Measurements from ENCODE around the gene GPHN.
"Not testable (repeated sequence)": the region's sequence is repeated elsewhere in the genome, so short reads cannot be mapped to it uniquely, and the experiment has no call there.

Gene GPHN

DNA sequence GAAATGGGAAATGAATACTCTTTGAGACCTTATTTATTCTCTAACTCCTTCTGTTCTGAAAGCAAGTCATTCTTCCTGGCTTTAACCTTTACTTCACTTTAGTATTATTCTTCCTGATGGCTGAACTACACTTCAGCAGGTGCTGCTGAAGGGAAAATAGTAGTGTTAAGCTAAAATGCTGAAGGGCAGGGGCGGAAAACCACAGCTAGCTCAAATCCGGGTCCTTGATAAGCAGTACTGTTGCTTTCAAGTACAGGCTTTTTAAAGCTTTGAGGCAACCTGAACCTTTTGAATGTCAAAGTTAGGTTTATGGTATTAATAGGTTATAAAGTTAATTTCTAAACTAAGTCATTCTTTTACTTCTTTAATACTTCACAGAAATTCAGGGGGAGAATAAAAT, 11.0 kb upstream of the GPHN start:
- no peak for DNase-seq
- intact Hi-C loops (cut with DNase I): no loop called here

DNA sequence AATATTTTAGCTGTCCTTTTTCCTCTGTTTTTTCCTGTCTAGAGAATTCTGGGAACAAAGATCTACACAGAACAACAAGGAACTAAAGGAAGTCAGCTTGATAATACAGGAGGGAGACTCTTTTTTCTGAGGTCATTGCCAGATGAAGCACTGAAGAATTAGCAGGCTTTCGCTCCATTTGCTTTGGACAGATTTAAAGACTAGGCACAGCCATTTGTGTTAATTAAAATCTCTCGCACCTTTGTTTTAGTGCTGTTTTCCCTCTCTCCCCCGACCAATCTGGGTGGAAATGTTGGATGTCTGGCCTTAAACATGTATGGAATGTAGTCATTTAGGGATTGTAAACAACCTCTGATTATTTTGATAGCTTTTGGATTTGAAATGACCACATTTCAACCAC, 9.6 kb upstream of the GPHN start:
- DNase-seq: no peak
- intact Hi-C loops (cut with DNase I): no loop called here

DNA sequence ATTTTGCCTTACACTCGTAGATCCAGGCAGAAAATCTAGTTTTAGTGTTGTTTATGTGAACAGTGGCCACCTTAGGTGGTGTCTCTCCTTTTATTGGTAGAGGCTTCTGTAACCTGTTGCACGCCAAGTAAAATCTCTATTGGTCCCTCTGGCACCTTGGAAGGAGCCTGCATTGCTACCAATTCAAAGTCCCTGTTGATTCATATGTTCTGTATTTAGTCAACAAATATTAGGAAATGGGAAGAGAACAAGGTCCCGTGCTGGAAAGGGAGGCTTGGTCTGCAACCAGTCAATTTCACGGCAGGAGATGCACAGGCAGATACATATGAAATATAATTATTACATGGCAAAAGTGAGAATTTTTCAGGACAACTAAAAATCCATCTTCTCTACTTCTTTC, 6.4 kb upstream of the GPHN start:
- intact Hi-C loops (cut with DNase I): no loop called here
- DNase-seq: no peak

DNA sequence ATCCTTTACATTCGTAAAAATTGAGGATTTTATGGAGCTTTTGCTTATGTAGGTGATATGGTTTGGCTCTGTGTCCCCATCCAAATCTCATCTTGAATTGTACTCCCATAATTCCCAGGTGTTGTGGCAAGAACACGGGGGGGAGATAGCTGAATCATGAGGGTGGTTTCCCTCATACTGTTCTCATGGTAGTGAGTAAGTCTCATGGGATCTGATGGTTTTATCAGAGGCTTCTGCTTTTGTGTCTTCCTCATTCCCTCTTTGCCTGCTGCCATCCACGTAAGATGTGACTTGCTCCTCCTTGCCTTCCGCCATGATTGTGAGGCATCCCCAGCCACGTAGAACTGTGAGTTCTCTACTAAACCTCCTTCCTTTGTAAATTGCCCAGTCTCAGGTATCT, 5.1 kb upstream of the GPHN start:
- DNase-seq; intact Hi-C loops (cut with DNase I): not testable (repeated sequence)

DNA sequence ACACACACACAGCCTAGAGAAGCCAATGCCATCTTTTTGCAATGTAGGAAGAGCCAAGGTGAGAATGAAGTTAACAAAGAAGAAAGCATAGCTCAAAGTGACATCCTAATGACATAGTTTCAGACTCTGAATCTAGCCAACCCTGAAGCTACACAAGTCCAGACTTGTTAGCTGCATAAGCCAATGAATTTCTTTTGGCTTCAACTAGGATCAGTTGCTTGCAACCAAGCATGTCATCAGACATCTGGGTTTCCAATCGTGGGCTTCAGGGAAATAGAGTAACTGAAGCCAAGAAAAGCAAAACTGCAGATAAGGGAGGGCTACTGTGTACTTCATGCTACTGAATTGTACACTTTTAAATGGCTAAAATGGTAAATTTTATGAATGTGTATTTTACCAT, 4.4 kb upstream of the GPHN start:
- intact Hi-C loops (cut with DNase I): no loop called here
- DNase-seq: no peak

DNA sequence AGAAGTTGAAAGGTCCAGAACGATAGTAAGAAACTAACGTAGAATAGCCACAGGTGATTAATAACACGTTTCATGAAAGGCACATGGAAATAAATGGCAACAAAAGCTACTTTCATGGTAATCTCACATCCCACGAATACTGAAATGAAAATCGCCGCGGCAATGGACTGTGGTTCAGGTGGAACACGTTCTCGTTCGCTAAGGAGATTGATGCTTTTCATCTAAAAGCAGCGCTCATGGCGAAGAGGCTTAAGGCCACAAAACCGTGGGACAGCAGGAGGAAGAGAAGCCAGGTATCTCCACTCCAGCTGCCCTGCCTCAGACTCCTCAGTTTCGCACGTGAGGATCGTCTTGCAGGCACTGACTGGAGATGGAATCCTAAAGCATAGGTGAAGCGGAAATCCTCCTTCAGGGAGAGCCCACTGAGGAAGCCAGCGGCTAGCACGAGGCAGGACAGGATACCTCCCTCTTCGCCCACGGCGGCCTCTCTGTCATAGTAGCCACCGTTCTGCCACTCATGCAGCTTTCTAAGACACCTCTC, 696 bp upstream of the GPHN start:
- peak in 3 of 42 donors; percentile 6 to 27 (median 22) for DNase-seq
- intact Hi-C loops (cut with DNase I): loop anchor here (5.0 kb wide), 1 partner anchor 735 kb away; the partner anchor contains the start of gene PALS1

DNA sequence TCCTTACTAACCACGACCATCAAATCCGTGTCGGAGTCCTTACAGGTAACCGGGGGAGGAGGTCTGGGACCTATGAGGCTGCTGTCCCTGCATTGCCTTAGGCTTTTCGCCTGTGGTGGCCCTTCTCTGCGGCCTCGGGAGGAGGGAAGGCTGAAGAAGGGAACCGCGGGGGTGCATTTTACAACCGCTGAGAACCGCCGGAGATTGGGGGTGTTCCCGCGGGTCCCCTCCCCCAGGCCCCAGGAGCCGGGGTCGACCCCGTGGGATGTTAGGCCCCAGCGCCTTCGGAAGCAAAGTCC, 549 bp downstream of the GPHN start:
- DNase-seq: no peak
- intact Hi-C loops (cut with DNase I): loop anchor here (5.0 kb wide), 1 partner anchor 734 kb away; the partner anchor contains the start of gene PALS1

DNA sequence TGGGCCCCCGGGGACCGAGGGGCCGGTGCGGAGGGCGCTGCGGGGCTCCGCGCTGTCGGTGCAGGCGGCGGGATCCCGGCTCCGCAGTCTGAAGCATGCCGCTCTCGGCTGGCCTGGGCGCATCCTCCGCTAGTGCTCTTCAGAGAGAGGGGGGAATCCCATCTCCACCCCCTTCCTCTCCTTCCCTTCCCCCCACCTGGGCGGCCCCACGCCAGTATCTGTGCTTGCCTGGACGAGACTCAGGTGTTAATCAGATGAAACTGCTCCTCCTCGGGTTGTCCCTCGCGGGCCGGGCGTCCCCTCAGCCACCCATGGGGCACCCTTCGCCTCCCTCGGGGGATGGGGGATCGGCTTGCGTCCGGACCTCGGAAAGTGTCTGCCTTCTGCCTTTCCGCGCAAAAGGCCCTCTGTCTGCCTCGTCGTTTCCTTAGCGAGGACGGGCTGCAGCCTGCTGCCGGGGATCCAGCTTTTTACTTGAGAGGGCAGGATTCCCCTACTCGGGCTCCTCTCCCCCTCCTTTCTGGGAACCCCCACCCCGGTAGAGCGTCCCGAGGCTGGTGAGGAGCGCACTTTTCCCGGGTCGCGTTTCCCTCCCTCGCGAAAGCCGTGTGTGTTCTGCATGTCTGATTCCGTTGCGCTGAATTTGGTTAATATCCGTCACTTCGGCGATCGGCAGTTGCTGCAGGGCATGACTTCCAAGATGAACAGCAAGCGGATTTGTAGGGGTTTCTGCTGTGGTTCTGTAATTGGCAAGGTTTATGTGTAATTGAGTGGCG, 1.1 kb downstream of the GPHN start:
- DNase-seq: peak in 41 of 42 donors; percentile 10 to 66 (median 43)
- intact Hi-C loops (cut with DNase I): loop anchor here (5.0 kb wide), 1 partner anchor 733 kb away; the partner anchor contains the start of gene PALS1

DNA sequence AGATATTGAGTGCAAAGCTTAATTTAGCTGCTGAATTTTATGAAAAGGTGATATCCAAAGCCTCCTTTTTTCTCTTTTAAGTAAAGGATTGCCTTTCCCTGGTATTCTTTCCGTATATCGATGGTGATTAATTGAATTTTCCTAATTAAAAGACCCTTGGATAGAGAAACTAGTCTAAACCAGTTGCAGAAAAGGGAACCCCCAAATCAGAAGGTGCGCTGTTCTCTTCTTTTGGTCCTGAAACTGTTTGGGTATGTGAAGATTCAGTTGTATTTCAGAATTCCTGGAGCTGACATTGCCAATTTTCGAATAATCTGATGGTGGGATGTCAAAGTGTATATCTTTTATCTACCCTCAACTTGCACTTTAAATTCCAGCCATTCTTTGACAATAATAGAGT, 1.9 kb downstream of the GPHN start:
- no peak for DNase-seq
- intact Hi-C loops (cut with DNase I): loop anchor here (5.0 kb wide), 1 partner anchor 732 kb away; the partner anchor contains the start of gene PALS1

DNA sequence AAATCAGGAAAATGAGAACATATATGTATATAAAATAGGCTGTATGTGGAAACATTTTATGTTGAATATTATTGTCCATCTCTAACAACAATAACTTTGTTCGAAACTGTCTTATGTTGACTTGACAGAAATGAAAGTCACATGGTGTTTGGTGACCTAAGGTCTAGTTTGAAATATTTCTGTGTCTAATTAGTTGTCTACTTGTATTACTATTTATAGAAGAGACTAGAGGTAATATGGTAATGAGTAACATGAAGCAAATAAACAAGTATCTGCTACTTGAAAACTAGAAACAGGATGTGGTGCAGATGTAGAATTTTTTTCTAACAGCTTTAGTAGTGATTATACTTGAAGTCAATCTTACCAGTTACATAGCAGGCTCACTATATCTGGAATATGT, 3.9 kb downstream of the GPHN start:
- intact Hi-C loops (cut with DNase I): no loop called here
- DNase-seq: no peak

DNA sequence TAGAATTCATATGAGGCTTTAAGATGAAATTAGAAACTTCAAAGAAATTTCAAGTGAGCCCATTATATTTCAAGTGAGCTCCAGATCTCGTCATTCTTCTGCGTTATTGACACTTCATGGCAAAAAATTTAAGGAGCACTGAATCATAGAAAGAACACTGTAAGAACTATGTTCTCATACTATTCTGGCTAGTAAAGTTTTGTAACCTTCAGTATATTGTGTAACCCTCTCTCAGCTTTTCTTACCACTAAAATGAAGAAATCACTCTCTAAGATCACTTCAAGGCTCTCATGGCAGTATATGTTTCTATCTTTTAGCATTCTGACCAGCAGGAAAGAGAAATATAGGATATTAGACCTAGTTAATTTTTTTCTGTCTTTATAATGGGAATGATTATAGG, 6.3 kb downstream of the GPHN start:
- DNase-seq: no peak
- intact Hi-C loops (cut with DNase I): no loop called here

DNA sequence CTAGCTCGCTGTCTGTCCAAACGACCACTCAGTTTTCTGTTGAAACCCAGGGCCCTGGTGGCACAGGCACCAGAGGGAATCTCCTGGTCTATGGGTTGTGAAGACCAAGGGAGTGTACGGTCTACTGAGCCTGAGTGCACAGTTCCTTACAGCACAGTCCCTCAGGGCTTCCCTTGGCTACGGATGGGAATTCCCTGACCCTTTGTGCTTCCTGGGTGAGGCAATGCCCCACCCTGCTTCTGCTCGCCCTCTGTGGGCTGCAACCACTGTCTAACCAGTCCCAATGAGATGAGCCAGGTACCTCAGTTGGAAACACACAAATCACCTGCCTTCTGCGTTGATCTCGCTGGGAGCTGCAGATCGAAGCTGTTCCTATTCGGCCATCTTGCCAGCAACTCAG, 22.6 kb downstream of the GPHN start:
- no peak for DNase-seq
- intact Hi-C loops (cut with DNase I): loop anchor here (5.0 kb wide), 1 partner anchor 103 kb away; no protein-coding TSS in a partner anchor

DNA sequence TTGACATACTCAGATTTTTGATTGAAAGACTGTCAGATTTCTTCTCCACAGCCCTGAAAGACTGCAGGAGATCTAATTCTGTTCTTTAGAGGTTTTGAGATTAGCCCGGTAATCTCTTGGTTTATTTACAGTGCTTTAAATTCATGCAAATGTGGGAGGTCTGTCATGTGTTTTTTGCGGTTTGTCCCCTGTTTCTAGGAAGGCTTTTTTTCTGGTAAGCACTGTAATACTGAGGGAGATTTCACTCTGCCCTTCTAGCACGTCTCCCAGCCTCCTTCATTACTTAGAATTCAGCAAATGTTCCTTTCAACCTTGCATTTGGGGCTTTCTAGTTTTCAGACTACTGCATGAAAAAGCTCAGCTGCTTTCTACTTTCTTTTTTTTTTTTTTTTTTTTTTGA, 31.1 kb downstream of the GPHN start:
- intact Hi-C loops (cut with DNase I): no loop called here

DNA sequence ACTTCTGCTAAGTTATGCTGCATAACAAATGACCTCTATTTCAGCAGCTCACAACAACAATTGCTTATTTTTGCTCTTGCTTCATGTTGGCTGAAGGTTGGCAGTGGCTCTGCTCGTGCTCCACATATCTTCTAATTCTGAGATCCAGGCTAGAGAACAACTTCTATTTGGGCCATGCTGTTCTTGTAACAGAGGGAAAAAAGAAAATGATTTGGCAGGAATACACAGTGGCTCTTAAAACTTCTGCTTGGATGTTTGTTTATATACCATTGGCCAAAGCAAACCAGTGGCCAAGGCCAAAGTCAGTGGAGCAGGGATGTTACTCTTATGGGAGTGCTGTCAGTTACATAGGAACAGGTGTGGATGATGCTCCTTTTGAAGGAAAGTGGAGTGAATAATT, 32.1 kb downstream of the GPHN start:
- intact Hi-C loops (cut with DNase I): no loop called here
- peak in 1 of 42 donors; percentile 7 for DNase-seq

More for the DNA sequence above, 31.1 kb downstream of the GPHN start:
- DNase-seq: peak in 1 of 42 donors; percentile 3

DNA sequence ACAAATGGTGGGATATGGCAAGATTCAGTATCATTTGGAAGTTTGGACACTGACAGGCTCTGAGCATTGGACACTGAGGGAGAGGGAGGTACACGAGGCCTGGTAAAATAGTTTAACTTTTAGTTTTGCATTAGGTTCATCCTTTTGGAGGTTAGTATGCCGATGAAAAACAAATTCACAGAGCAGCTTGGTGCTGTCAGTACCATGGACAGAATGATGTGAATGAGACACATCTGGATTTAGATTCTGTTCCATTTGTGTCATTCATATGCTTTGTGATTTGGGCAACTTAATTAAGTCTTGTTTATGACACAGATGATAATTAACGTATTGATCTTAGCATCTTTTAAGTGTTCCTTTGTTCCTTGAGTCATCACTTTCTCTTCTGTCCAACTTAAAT, 33.7 kb downstream of the GPHN start:
- intact Hi-C loops (cut with DNase I): no loop called here
- no peak for DNase-seq

DNA sequence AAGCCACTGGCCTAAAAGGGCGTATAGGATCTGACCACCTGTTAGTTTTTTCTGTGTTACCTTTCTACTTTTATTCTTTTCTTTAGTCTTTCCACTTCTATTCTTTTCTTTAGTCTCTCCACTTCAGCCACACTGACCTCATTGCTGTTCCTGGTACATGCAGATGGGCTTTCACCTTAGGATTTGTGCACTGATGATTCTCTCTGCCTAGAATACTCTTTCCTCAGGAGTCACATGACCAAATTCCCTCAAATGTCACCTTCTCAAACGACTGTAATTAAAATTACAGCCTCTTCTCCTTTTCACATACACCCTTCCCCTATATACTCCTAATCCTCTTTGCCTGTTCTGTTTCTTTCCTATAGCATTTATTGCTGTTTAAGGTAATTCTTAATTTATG, 36.0 kb downstream of the GPHN start:
- intact Hi-C loops (cut with DNase I): no loop called here

DNA sequence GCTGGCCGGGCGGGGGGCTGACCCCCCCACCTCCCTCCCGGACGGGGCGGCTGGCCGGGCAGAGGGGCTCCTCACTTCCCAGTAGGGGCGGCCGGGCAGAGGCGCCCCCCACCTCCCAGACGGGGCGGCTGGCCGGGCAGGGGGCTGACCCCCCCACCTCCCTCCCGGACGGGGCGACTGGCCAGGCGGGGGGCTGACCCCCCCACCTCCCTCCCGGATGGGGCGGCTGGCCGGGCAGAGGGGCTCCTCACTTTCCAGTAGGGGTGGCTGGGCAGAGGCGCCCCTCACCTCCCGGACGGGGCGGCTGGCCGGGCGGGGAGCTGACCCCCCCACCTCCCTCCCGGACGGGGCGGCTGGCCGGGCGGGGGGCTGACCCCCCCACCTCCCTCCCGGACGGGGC, 37.2 kb downstream of the GPHN start:
- intact Hi-C loops (cut with DNase I); DNase-seq: not testable (repeated sequence)

More for the DNA sequence above, 36.0 kb downstream of the GPHN start:
- DNase-seq: no peak

DNA sequence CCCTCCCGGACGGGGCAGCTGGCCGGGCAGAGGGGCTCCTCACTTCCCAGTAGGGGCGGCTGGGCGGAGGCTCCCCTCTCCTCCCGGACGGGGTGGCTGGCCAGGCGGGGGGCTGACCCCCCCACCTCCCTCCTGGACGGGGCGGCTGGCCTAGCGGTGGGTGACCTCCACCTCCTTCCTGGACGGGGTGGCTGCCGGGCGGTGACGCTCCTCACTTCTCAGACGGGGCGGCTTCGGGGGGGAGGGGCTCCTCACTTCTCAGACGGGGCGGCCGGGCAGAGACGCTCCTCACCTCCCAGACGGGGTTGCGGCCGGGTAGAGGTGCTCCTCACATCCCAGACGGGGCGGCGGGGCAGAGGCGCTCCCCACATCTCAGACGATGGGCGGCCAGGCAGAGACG, 37.8 kb downstream of the GPHN start:
- intact Hi-C loops (cut with DNase I); DNase-seq: not testable (repeated sequence)

DNA sequence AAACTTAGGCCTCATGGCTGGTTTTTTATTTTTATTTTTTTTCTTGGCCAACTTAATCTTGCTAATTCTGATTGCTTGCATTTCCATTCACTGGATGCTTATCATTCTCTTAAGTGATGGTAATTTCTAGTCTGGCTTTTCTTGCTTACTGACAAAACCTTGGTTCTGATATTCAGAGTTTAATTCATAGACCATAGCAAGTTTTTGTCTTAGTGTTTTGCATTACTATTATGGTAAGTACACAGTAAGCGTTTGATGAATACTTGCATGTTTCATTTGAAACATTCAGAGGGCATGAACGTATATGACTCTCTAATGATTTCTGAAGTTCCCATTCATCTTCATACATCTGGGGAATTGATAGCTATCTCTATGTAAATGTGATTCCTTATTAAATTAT, 55.8 kb downstream of the GPHN start:
- DNase-seq: no peak
- intact Hi-C loops (cut with DNase I): no loop called here

DNA sequence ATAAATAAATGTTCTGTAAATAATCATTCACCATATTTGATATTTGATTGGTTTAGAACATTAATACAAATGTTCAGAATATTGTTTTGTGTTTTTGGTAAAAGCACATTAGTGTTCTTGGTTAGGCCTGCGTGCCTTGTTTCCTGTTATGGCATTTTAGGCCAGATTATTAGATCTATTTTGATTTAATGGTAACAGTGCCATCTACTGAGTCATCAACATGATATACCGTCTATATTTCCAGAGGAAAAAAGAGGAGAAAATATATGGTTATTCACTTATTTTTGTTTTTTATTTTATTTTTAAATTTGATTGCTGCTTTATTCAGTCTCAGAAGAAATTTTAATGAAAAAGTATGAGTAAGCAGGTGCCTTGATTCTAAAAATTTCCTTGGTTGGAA, 60.3 kb downstream of the GPHN start:
- intact Hi-C loops (cut with DNase I): no loop called here
- no peak for DNase-seq

DNA sequence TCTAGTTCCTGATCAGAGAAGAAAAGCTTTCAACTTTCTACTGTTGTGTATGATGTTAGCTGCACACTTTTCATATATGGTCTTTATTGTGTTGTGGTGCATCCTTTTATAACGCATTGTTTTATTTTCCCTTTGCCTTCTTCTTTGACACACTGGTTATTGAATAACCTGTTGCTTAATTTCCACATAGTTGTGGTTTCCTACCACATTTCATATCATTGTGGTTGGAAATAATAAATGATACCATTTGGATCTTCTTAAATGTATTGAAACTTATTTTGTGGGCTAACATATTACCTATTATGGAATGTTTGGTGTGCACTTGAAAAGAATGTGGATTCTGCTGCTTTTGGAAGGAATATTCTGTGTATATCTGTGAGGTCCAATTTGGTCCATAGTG, 64.9 kb downstream of the GPHN start:
- intact Hi-C loops (cut with DNase I): no loop called here
- no peak for DNase-seq

Data from head of caudate nucleus (tissue), 42 donors.